ENCODE data around the gene DST. TPM values are rescaled to one million over a fixed set of nuclear protein-coding genes. Genes with fewer than 3 reads are reported as not detected.

Gene DST
- total and polyA plus RNA-seq, 2 experiments from 2014 or later, result 103 to 369 TPM

- no peaks in the 10 kb centered on the region for H3K9me2 ChIP-seq (replicated peaks; ENCODE audit: insufficient read depth)
- no peaks in the 10 kb centered on the region for H3K4me1 ChIP-seq (ENCODE audit: insufficient read depth)
- TF ChIP-seq EZH2phosphoT487 (IDR thresholded peaks at IDR 0.05; ENCODE audit: low read depth, severe bottlenecking, unreplicated experiment), result no peak
- no peak for TF ChIP-seq CTCF (IDR thresholded peaks at IDR 0.05; ENCODE audit: poor library complexity)
- TF ChIP-seq EZH2 (IDR thresholded peaks at IDR 0.05; ENCODE audit: borderline replicate concordance), result no peak
- H4K20me1 ChIP-seq (ENCODE audit: insufficient read depth, poor library complexity, severe bottlenecking), result no peaks in the 10 kb centered on the region
- peak overlapping the region; percentile 36 for H3K27ac ChIP-seq
- H3K36me3 ChIP-seq (replicated peaks; ENCODE audit: insufficient read depth, low read depth), result no peaks in the 10 kb centered on the region
- no peaks in the 10 kb centered on the region for H3K79me2 ChIP-seq
- no peak overlapping the region for H2AFZ ChIP-seq
- no peaks in the 10 kb centered on the region for H3K27me3 ChIP-seq
- H3K4me2 ChIP-seq, result no peak overlapping the region
- 80% methylated on average over 4 of the region's 4 CpGs for WGBS (ENCODE audit: low lambda C conversion rate, missing lambda C conversion rate)
- H3K9me3 ChIP-seq (ENCODE audit: low read depth), result no peaks in the 10 kb centered on the region
- no peak overlapping the region for H3K4me3 ChIP-seq
- DNase-seq (ENCODE audit: low spot score), result no peak
Measured at GRCh38 chr6:56643379-56644089, 845 bp upstream of the DST start.

DNA sequence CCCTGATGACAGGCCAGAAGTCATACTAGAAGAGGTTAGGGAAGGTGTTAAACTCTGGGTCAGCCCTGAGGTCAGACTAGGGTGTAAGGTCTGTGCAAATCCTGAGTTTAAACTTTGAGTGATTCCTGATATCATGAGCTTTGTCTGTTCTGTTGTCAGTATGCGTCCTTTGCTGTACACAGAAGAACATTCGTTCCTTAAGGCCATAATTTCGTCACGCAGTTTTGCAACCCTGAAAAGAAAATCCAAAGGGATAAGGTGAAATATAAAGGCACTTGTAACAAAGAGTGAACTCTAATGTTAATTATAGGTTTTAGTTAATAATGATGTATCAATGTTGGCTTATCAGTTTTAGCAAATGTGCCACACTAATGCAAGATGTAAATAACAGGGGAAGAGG, 2.3 kb downstream of the DST start:
- H3K4me3 ChIP-seq, result no peak overlapping the region
- no peaks in the 10 kb centered on the region for H3K9me3 ChIP-seq (ENCODE audit: low read depth)
- H3K4me2 ChIP-seq, result no peak overlapping the region
- no peak for DNase-seq (ENCODE audit: low spot score)
- no peak overlapping the region for H2AFZ ChIP-seq
- H3K4me1 ChIP-seq (ENCODE audit: insufficient read depth), result no peaks in the 10 kb centered on the region
- H4K20me1 ChIP-seq (ENCODE audit: insufficient read depth, poor library complexity, severe bottlenecking), result no peaks in the 10 kb centered on the region
- H3K79me2 ChIP-seq, result no peaks in the 10 kb centered on the region
- no peaks in the 10 kb centered on the region for H3K27me3 ChIP-seq
- H3K27ac ChIP-seq, result no peak overlapping the region
- no peaks in the 10 kb centered on the region for H3K9me2 ChIP-seq (replicated peaks; ENCODE audit: insufficient read depth)
- 91% methylated on average over 4 of the region's 4 CpGs for WGBS (ENCODE audit: low lambda C conversion rate, missing lambda C conversion rate)
- TF ChIP-seq EZH2phosphoT487 (IDR thresholded peaks at IDR 0.05; ENCODE audit: low read depth, severe bottlenecking, unreplicated experiment), result no peak
- no peak for TF ChIP-seq EZH2 (IDR thresholded peaks at IDR 0.05; ENCODE audit: borderline replicate concordance)
- no peak for TF ChIP-seq CTCF (IDR thresholded peaks at IDR 0.05; ENCODE audit: poor library complexity)
- no peaks in the 10 kb centered on the region for H3K36me3 ChIP-seq (replicated peaks; ENCODE audit: insufficient read depth, low read depth)

GRCh38 chr6:56638760-56639159, 3.9 kb downstream of the DST start:
- Histone ChIP-seq H3K4me2 (no peak overlapping the region), H3K36me3 (replicated peaks; ENCODE audit: insufficient read depth, low read depth) (no peaks in the 10 kb centered on the region), H3K79me2 (no peaks in the 10 kb centered on the region), H2AFZ (no peak overlapping the region), H3K27ac (no peak overlapping the region), H3K9me2 (replicated peaks; ENCODE audit: insufficient read depth) (no peaks in the 10 kb centered on the region), H3K4me3 (no peak overlapping the region), H3K27me3 (no peaks in the 10 kb centered on the region), H3K9me3 (ENCODE audit: low read depth) (no peaks in the 10 kb centered on the region), H4K20me1 (ENCODE audit: insufficient read depth, poor library complexity, severe bottlenecking) (no peaks in the 10 kb centered on the region), H3K4me1 (ENCODE audit: insufficient read depth) (no peaks in the 10 kb centered on the region)
- no peak for DNase-seq (ENCODE audit: low spot score)
- TF ChIP-seq CTCF (IDR thresholded peaks at IDR 0.05; ENCODE audit: poor library complexity) (no peak), EZH2 (IDR thresholded peaks at IDR 0.05; ENCODE audit: borderline replicate concordance) (no peak), EZH2phosphoT487 (IDR thresholded peaks at IDR 0.05; ENCODE audit: low read depth, severe bottlenecking, unreplicated experiment) (no peak)

Data from hepatocyte (in vitro differentiated cells).